Measurements from ENCODE around the gene NEUROD2. TPM values are rescaled to one million over a fixed set of nuclear protein-coding genes. Genes with fewer than 3 reads are reported as not detected.

Gene NEUROD2
- total RNA-seq, 1 experiment from 2014 or later, result not detected

GRCh38 chr17:39579318-39580081 lies 28.2 kb downstream of the NEUROD2 start:
- ChIA-PET POLR2A (no interaction called here), CTCF (interaction anchor here (1.2 to 1.4 kb wide), 2 partner anchors 8 to 42 kb away, joined by 3 to 4 read pairs; no protein-coding TSS in a partner anchor)
- Mint-ChIP-seq H3K36me3 (ENCODE audit: insufficient read depth, unreplicated experiment) (no peaks in the 10 kb centered on the region), H3K27ac (ENCODE audit: low read depth, unreplicated experiment) (no peak overlapping the region), H3K4me1 (ENCODE audit: insufficient read depth, unreplicated experiment) (no peaks in the 10 kb centered on the region), H3K27me3 (ENCODE audit: insufficient read depth, unreplicated experiment) (peaks cover 12% of the 10 kb centered on the region), H3K9me3 (ENCODE audit: unreplicated experiment) (no peaks in the 10 kb centered on the region), H3K4me3 (ENCODE audit: unreplicated experiment) (no peak overlapping the region)
- no peak for TF ChIP-seq CTCF (IDR thresholded peaks at IDR 0.05; ENCODE audit: unreplicated experiment)
- no TSS peak for BruUV-seq (replicated peaks)
- intact Hi-C loops (cut with micrococcal nuclease), result no loop called here
- no peak for DNase-seq (ENCODE audit: unreplicated experiment)

DNA sequence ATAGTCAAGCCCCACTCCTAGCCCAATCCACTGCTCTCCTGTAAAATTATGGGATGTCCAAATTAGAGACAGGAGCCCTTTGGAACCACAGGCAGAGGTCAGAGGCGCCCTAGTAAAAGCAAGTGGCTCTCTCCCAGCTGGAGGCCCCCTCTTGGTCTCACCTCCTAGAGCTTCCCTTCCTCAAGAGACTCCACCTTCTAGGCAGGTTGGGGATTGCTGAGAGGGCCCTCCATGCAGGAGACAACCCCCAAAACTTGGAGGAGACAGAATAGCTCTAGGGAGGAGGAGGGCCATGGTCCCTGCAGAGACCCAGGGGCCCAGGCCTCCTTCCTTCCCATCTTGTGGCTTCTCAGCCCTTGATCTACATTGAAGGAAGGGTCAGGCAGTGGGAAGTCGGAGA lies 29.4 kb downstream of the NEUROD2 start:
- no peak overlapping the region for H3K4me3 Mint-ChIP-seq (ENCODE audit: unreplicated experiment)
- intact Hi-C loops (cut with micrococcal nuclease), result no loop called here
- TF ChIP-seq CTCF (IDR thresholded peaks at IDR 0.05; ENCODE audit: unreplicated experiment), result no peak
- no peaks in the 10 kb centered on the region for H3K9me3 Mint-ChIP-seq (ENCODE audit: unreplicated experiment)
- BruUV-seq (replicated peaks), result no TSS peak
- POLR2A ChIA-PET, result no interaction called here
- no peaks in the 10 kb centered on the region for H3K36me3 Mint-ChIP-seq (ENCODE audit: insufficient read depth, unreplicated experiment)
- DNase-seq (ENCODE audit: unreplicated experiment), result no peak
- H3K27ac Mint-ChIP-seq (ENCODE audit: low read depth, unreplicated experiment), result no peak overlapping the region
- CTCF ChIA-PET, result interaction anchor here (0.6 to 1.4 kb wide), 3 partner anchors 30 to 301 kb away, joined by 3 to 4 read pairs (median 4); no protein-coding TSS in a partner anchor
- peaks cover 2% of the 10 kb centered on the region for H3K27me3 Mint-ChIP-seq (ENCODE audit: insufficient read depth, unreplicated experiment)
- no peaks in the 10 kb centered on the region for H3K4me1 Mint-ChIP-seq (ENCODE audit: insufficient read depth, unreplicated experiment)

DNA sequence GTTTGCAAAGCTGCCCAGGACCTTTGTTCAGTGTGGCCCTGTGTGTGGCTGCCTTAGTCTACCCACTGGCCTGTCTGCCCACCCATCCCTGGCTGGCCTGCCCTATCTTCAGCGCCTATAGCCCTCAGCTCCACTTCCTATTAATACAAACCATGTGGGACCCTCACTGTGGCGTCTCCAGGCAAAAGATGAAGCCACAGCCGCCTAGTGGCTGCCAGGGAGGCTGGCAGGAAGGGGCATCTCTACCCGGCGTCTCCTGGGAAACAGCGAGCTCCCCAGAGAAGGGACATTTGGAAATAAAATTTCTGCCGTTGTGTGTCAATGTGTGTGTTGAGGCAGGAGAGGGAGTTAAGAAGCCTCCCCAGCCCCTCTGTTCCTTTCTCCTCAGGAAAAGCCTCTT lies 31.5 kb downstream of the NEUROD2 start:
- ChIA-PET CTCF (interaction anchor here (0.6 to 1.3 kb wide), 6 partner anchors 9 to 52 kb away, joined by 3 to 4 read pairs (median 3); no protein-coding TSS in a partner anchor), POLR2A (interaction anchor here (0.5 kb wide), 1 partner anchor 376 kb away, joined by 3 read pairs; no protein-coding TSS in a partner anchor)
- Mint-ChIP-seq H3K27me3 (ENCODE audit: insufficient read depth, unreplicated experiment) (no peaks in the 10 kb centered on the region), H3K4me1 (ENCODE audit: insufficient read depth, unreplicated experiment) (no peaks in the 10 kb centered on the region), H3K4me3 (ENCODE audit: unreplicated experiment) (no peak overlapping the region), H3K27ac (ENCODE audit: low read depth, unreplicated experiment) (no peak overlapping the region), H3K9me3 (ENCODE audit: unreplicated experiment) (peaks cover 7% of the 10 kb centered on the region), H3K36me3 (ENCODE audit: insufficient read depth, unreplicated experiment) (peaks cover 2% of the 10 kb centered on the region)
- intact Hi-C loops (cut with micrococcal nuclease), result no loop called here
- BruUV-seq (replicated peaks), result no TSS peak
- TF ChIP-seq CTCF (IDR thresholded peaks at IDR 0.05; ENCODE audit: unreplicated experiment), result peak; percentile 41
- DNase-seq (ENCODE audit: unreplicated experiment), result peak; percentile 35

GRCh38 chr17:39573447-39574298 lies 34.0 kb downstream of the NEUROD2 start:
- DNase-seq (ENCODE audit: unreplicated experiment), result peak; percentile 61
- H3K4me3 Mint-ChIP-seq (ENCODE audit: unreplicated experiment), result peak overlapping the region; percentile 81
- peak overlapping the region; percentile 85 for H3K27ac Mint-ChIP-seq (ENCODE audit: low read depth, unreplicated experiment)
- intact Hi-C loops (cut with micrococcal nuclease), result no loop called here
- peaks cover 12% of the 10 kb centered on the region for H3K9me3 Mint-ChIP-seq (ENCODE audit: unreplicated experiment)
- ChIA-PET POLR2A (interaction anchor here (0.6 to 1.7 kb wide), 6 partner anchors 9 to 131 kb away, joined by 3 to 6 read pairs (median 4); partner anchors contain the start of gene CDK12), CTCF (interaction anchor here (0.6 to 0.9 kb wide), 2 partner anchors 48 to 50 kb away, joined by 3 read pairs; no protein-coding TSS in a partner anchor)
- peaks cover 22% of the 10 kb centered on the region for H3K36me3 Mint-ChIP-seq (ENCODE audit: insufficient read depth, unreplicated experiment)
- BruUV-seq (replicated peaks), result no TSS peak
- no peaks in the 10 kb centered on the region for H3K4me1 Mint-ChIP-seq (ENCODE audit: insufficient read depth, unreplicated experiment)
- no peak for TF ChIP-seq CTCF (IDR thresholded peaks at IDR 0.05; ENCODE audit: unreplicated experiment)
- no peaks in the 10 kb centered on the region for H3K27me3 Mint-ChIP-seq (ENCODE audit: insufficient read depth, unreplicated experiment)

All from MCF 10A (cell line).